ENCODE measurements around the gene NOLC1. TPM values are rescaled to one million over a fixed set of nuclear protein-coding genes. Genes with fewer than 3 reads are reported as not detected.

The NOLC1 gene
- total and polyA plus RNA-seq, 2 of the 4 experiments (the other 2 are of a cell fraction) = 43.2 to 55.3 TPM

DNA sequence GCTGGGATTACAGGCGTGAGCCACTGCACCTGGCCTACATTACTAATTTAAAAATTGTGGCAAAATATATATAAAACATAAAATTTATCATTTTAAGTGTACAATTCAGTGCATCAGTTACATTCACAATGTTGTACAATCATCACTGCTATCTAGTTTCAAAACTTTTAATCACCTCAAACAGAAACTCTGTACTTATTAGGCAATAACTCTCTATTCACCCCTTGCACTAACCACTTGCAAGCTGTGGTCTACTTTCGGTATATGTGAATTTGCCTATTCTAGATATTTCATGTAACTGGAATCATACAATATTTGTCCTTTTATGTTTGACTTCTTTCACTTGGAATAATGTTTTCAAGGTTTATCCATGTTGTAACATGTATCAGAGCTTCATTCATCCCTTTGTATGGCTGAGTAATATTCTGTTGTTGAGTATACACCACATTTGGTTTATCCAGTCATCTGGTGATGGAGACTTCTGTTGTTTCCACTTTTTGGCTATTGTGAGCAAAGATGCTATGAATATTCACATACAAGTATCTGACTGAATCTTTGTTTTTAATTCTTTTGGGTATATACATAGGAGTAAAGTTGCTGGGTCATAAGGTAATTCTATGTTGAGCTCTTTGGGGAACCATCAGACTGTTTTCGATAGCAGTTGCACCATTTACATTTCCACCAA is 59.6 kb downstream of the NOLC1 start:
- Histone ChIP-seq H3K4ac (ENCODE audit: low read depth, low read length) (no peak overlapping the region), H3K9me1 (ENCODE audit: insufficient read depth, low read length) (no peaks in the 10 kb centered on the region), H3K9me3 (ENCODE audit: control insufficient read depth, insufficient read depth, low read length) (no peaks in the 10 kb centered on the region), H3K4me2 (ENCODE audit: low read depth, low read length) (no peak overlapping the region), H2AK5ac (ENCODE audit: low read depth, low read length) (no peak overlapping the region), H3K23ac (ENCODE audit: low read depth, low read length) (no peak overlapping the region), H3K36me3 (ENCODE audit: control insufficient read depth, insufficient read depth, low read length) (no peaks in the 10 kb centered on the region), H3K4me3 (ENCODE audit: insufficient read depth, low read depth, low read length) (no peak overlapping the region), H4K5ac (ENCODE audit: low read depth, low read length) (no peak overlapping the region), H2AK9ac (replicated peaks; ENCODE audit: low read depth, low read length, poor library complexity) (no peak overlapping the region), H3K9ac (ENCODE audit: low read depth, low read length) (no peak overlapping the region), H3K18ac (ENCODE audit: low read depth, low read length) (no peak overlapping the region), H3K14ac (replicated peaks; ENCODE audit: low read depth, low read length) (no peak overlapping the region), H4K8ac (ENCODE audit: low read depth in 2 of 2, low read length in 2 of 2) (no peak overlapping the region), H2BK20ac (ENCODE audit: low read depth, low read length) (no peak overlapping the region), H4K20me1 (ENCODE audit: insufficient read depth, low read length) (no peaks in the 10 kb centered on the region), H3K79me1 (ENCODE audit: low read depth in 1 of 2, low read length in 2 of 2) (no peaks in the 10 kb centered on the region), H2BK15ac (ENCODE audit: low read depth, low read length) (no peak overlapping the region), H3K56ac (ENCODE audit: extremely low read depth, insufficient read depth, low read length) (no peak overlapping the region), H4K91ac (ENCODE audit: insufficient read depth, low read depth, low read length) (no peak overlapping the region), H2AFZ (replicated peaks; ENCODE audit: low read length, poor library complexity) (no peak overlapping the region), H2BK5ac (ENCODE audit: low read depth, low read length, poor library complexity, severe bottlenecking) (no peak overlapping the region), H2BK120ac (ENCODE audit: low read depth, low read length) (no peak overlapping the region), H3K4me1 (ENCODE audit: control insufficient read depth, insufficient read depth, low read length) (peaks cover 6% of the 10 kb centered on the region; the same call in 1 of the 2 replicates), H3K27ac (ENCODE audit: insufficient read depth, low read length) (no peak overlapping the region), H3K27me3 (ENCODE audit: control insufficient read depth, insufficient read depth, low read length) (no peaks in the 10 kb centered on the region; the same call in 1 of the 2 replicates)
- CTCF ChIA-PET = interaction anchor here (1.5 kb wide), 1 partner anchor 42 kb away, joined by 3 read pairs; no protein-coding TSS in a partner anchor
- POLR2A ChIA-PET (ENCODE audit: unreplicated experiment) = no interaction called here
- no CpG with 5 or more reads among the region's 3 CpGs for WGBS, 2 experiments (ENCODE audit: extremely low coverage in 2 of 2, insufficient read length in 1 of 2)
- no TSS peak for BruUV-seq (replicated peaks)
- TF ChIP-seq FOS (IDR thresholded peaks at IDR 0.05; ENCODE audit: low read depth, low read length) = no peak
- TF ChIP-seq CEBPB (IDR thresholded peaks at IDR 0.05; ENCODE audit: low read depth, low read length) = no peak
- TF ChIP-seq POLR2A (IDR thresholded peaks at IDR 0.05; ENCODE audit: low read depth, low read length) = no peak
- TF ChIP-seq CHD1 (IDR thresholded peaks at IDR 0.05; ENCODE audit: low read depth, low read length) = no peak
- TF ChIP-seq RAD21 (IDR thresholded peaks at IDR 0.05; ENCODE audit: low read length) = no peak
- no peak for TF ChIP-seq SMC3 (IDR thresholded peaks at IDR 0.05; ENCODE audit: low read depth, low read length)
- TF ChIP-seq ELK1 (IDR thresholded peaks at IDR 0.05; ENCODE audit: borderline replicate concordance, low read depth, low read length) = no peak
- no peak for TF ChIP-seq MAZ (IDR thresholded peaks at IDR 0.05; ENCODE audit: borderline replicate concordance, low read depth, low read length)
- no peak for TF ChIP-seq MAFK (IDR thresholded peaks at IDR 0.05; ENCODE audit: low read depth, low read length)
- TF ChIP-seq RCOR1 (IDR thresholded peaks at IDR 0.05; ENCODE audit: insufficient replicate concordance, low read length) = no peak
- no peak for TF ChIP-seq RFX5 (IDR thresholded peaks at IDR 0.05; ENCODE audit: low read depth, low read length)
- TF ChIP-seq NFE2L2 (IDR thresholded peaks at IDR 0.05; ENCODE audit: low read depth, low read length) = no peak
- no peak for ATAC-seq (ENCODE audit: low read depth)
- DNase-seq = no peak
- intact Hi-C loops (cut with micrococcal nuclease) = no loop called here
- dilution Hi-C loops (cut with HindIII; ENCODE audit: low sequenced_read_pairs, unreplicated experiment) = no loop called here
- in situ Hi-C loops (cut with MboI; ENCODE audit: low sequenced_read_pairs) = no loop called here

Data from IMR-90 (cell line).